Measurements from ENCODE around the gene TNRC18.
"Not testable (repeated sequence)": the region's sequence is repeated elsewhere in the genome, so short reads cannot be mapped to it uniquely, and the experiment has no call there.

Gene TNRC18

GRCh38 chr7:5375925-5376324 lies 47.7 kb downstream of the TNRC18 start:
- DNase-seq (ENCODE audit: low read depth), result no peak

- DNase-seq (ENCODE audit: low read depth), result no peak
Measured at GRCh38 chr7:5374464-5374863, 49.2 kb downstream of the TNRC18 start.

- no peak for DNase-seq (ENCODE audit: low read depth)
Measured at GRCh38 chr7:5373300-5373699, 50.3 kb downstream of the TNRC18 start.

GRCh38 chr7:5370454-5371353 lies 52.9 kb downstream of the TNRC18 start:
- DNase-seq (ENCODE audit: low read depth), result no peak

- no peak for DNase-seq (ENCODE audit: low read depth)
Measured at GRCh38 chr7:5367661-5368060, 56.0 kb downstream of the TNRC18 start.

- peak; percentile 38 for DNase-seq (ENCODE audit: low read depth)
Measured at GRCh38 chr7:5365976-5366625, 57.5 kb downstream of the TNRC18 start.

- no peak for DNase-seq (ENCODE audit: low read depth)
Measured at GRCh38 chr7:5363729-5364128, 59.9 kb downstream of the TNRC18 start.

- DNase-seq (ENCODE audit: low read depth), result no peak
Measured at GRCh38 chr7:5362466-5362865, 61.2 kb downstream of the TNRC18 start.

GRCh38 chr7:5361446-5362127 lies 62.0 kb downstream of the TNRC18 start:
- DNase-seq (ENCODE audit: low read depth), result no peak

- DNase-seq (ENCODE audit: low read depth), result no peak
Measured at GRCh38 chr7:5360971-5361370, 62.7 kb downstream of the TNRC18 start.

- no peak for DNase-seq (ENCODE audit: low read depth)
Measured at GRCh38 chr7:5360451-5360850, 63.2 kb downstream of the TNRC18 start.

GRCh38 chr7:5360021-5360420 lies 63.6 kb downstream of the TNRC18 start:
- DNase-seq (ENCODE audit: low read depth), result not testable (repeated sequence)

- DNase-seq (ENCODE audit: low read depth), result no peak
Measured at GRCh38 chr7:5359344-5359743, 64.3 kb downstream of the TNRC18 start.

GRCh38 chr7:5357951-5358350 lies 65.7 kb downstream of the TNRC18 start:
- no peak for DNase-seq (ENCODE audit: low read depth)

- DNase-seq (ENCODE audit: low read depth), result no peak
Measured at GRCh38 chr7:5356751-5357119, 66.9 kb downstream of the TNRC18 start.

GRCh38 chr7:5354460-5355232 lies 69.0 kb downstream of the TNRC18 start:
- no peak for DNase-seq (ENCODE audit: low read depth)

- no peak for DNase-seq (ENCODE audit: low read depth)
Measured at GRCh38 chr7:5352440-5353010, 71.1 kb downstream of the TNRC18 start.

GRCh38 chr7:5351507-5352265 lies 71.9 kb downstream of the TNRC18 start:
- no peak for DNase-seq (ENCODE audit: low read depth)

GRCh38 chr7:5350600-5351385 lies 72.8 kb downstream of the TNRC18 start:
- no peak for DNase-seq (ENCODE audit: low read depth)

GRCh38 chr7:5350174-5350463 lies 73.5 kb downstream of the TNRC18 start:
- no peak for DNase-seq (ENCODE audit: low read depth)

Measured in stimulated activated CD8-positive, alpha-beta memory T cell treated with anti-CD3 and anti-CD28 coated beads, Interleukin-4, amount 100 ng/mL, for 24 hours (primary cell).